H1 (cell line): Measurements from ENCODE around the gene VIPR1. TPM values are rescaled to one million over a fixed set of nuclear protein-coding genes. Genes with fewer than 3 reads are reported as not detected.

Experiments
- ASH2L ChIP-seq: fragments of 200-600, 300-600 bp; sonication (generic); IDR thresholded peaks from one replicate; pipeline ENCODE4 v1.7.1; 2017; ENCODE audit warnings: low read length
- BACH1 ChIP-seq: IDR thresholded peaks from 2 replicates; pipeline ENCODE4 v1.6.1; 2012; ENCODE audit warnings: low read length, improper control_type of control experiment
- CBX8 ChIP-seq: fragments of 300-800, 300-1000 bp; sonication (generic); IDR thresholded peaks from 2 replicates; pipeline ENCODE4 v1.7.1; 2016; ENCODE audit warnings: low read depth, low read length, borderline replicate concordance
- SP1 ChIP-seq: IDR thresholded peaks from 2 replicates; pipeline ENCODE4 v1.6.1; 2011; ENCODE audit warnings: low read depth, low read length
- TAF7 ChIP-seq: optimal IDR thresholded peaks from 2 replicates; pipeline ENCODE3; 2011; ENCODE audit warnings: low read depth, mild to moderate bottlenecking, inconsistent platforms, low read length, moderate library complexity, borderline replicate concordance
- ZNF274 ChIP-seq: IDR thresholded peaks from 2 replicates; pipeline ENCODE4 v1.7.0; 2012; ENCODE audit warnings: low read length, borderline replicate concordance; ENCODE audit errors: extremely low read depth
- polyA plus RNA-seq, 7 experiments: library from polyadenylated mRNA; depleted of rRNA in 3 of 7; stranded (reverse) in 5 of 7; unstranded in 2 of 7; fragments of >200 nt in 5 of 7; fragments of 200-250 nt in 2 of 7; gene quantifications; 1 replicate in 5 of 7; 2 replicates in 1 of 7; 4 replicates in 1 of 7; pipeline versions ENCODE4 v1.2.1 to v1.2.3, GENCODE V29; 2011 to 2013; ENCODE audit warnings: missing spikeins in 2 of 7, mixed read lengths in 2 of 7
- total RNA-seq: library from RNA; stranded (reverse); fragmentation: NEBNext Ultra II Directional; extraction: Animal tissue kit (Norgen Biotek cat#: 25700); gene quantifications from 2 replicates; pipeline ENCODE4 v1.2.1, GENCODE V29; 2021
- TF ChIP-seq, protein P1 (sequence below): IDR thresholded peaks from 2 replicates; pipeline ENCODE4 v1.6.1; 2012; ENCODE audit warnings: low read length, inconsistent platforms
- TF ChIP-seq, protein P2 (sequence below): IDR thresholded peaks from 2 replicates; pipeline ENCODE4 v1.6.1; 2011; ENCODE audit warnings: low read length, improper control_type of control experiment
- TF ChIP-seq, protein P3 (sequence below): IDR thresholded peaks from 2 replicates; pipeline ENCODE4 v1.6.1; 2012; ENCODE audit warnings: inconsistent platforms

The VIPR1 gene
- total and polyA plus RNA-seq, 2 of the 8 experiments (the other 6 are each of a cell fraction or from before 2014, with no cell fraction given) = 7.8 to 10.1 TPM

DNA sequence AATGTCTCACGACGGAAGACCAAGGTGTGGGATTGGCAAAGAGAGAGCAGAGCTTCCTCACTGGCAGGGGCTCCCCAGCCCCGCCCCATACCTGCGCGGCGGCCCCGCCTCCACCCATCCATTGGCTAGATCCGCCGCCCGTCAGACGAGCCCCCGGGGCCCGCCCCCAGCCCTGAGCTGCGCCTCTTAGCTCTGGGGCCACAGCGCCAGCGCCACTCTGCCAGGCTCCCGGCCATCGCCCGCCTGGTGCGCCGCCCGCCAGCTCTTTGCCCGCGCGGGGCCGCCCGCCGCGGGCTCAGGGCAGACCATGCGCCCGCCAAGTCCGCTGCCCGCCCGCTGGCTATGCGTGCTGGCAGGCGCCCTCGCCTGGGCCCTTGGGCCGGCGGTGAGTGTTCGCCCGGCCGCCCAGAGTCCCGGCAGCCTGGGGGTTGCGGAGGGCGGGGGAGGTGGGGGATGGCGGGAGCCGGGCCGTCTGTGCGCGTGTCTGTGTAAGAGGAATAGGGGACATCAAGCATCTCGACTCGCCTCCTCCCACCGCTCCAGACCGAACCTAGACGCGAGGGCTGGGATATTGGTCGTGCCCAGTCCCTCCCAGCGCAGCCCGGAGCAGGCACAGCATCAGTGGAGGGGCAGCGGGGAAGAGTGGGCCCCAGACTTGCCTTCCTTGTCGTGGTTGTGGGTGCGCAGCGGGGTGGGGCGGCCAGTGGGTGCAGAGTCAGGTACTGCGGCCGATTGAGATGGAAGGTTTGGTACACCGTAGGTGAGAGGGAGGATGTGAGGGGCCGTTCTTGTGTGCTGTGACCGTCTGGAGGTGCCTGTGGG, at the start of gene VIPR1 (continued):
- TF ChIP-seq, protein P1, sequence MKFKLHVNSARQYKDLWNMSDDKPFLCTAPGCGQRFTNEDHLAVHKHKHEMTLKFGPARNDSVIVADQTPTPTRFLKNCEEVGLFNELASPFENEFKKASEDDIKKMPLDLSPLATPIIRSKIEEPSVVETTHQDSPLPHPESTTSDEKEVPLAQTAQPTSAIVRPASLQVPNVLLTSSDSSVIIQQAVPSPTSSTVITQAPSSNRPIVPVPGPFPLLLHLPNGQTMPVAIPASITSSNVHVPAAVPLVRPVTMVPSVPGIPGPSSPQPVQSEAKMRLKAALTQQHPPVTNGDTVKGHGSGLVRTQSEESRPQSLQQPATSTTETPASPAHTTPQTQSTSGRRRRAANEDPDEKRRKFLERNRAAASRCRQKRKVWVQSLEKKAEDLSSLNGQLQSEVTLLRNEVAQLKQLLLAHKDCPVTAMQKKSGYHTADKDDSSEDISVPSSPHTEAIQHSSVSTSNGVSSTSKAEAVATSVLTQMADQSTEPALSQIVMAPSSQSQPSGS = no peak
- TF ChIP-seq SP1 (peak; percentile 91), CBX8 (no peak), ASH2L (peak; percentile 4), TAF7 (no peak), ZNF274 (no peak), BACH1 (no peak)
- TF ChIP-seq, protein P2, sequence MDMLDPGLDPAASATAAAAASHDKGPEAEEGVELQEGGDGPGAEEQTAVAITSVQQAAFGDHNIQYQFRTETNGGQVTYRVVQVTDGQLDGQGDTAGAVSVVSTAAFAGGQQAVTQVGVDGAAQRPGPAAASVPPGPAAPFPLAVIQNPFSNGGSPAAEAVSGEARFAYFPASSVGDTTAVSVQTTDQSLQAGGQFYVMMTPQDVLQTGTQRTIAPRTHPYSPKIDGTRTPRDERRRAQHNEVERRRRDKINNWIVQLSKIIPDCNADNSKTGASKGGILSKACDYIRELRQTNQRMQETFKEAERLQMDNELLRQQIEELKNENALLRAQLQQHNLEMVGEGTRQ = peak; percentile 4; the same call in 1 of the 2 replicates
- TF ChIP-seq, protein P3, sequence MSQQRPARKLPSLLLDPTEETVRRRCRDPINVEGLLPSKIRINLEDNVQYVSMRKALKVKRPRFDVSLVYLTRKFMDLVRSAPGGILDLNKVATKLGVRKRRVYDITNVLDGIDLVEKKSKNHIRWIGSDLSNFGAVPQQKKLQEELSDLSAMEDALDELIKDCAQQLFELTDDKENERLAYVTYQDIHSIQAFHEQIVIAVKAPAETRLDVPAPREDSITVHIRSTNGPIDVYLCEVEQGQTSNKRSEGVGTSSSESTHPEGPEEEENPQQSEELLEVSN = no peak; the same call in 1 of the 2 replicates
